HepG2 (cell line): Measurements from ENCODE around the gene CLCN1. TPM values are rescaled to one million over a fixed set of nuclear protein-coding genes. Genes with fewer than 3 reads are reported as not detected.

ENCODE experiments used
- GTF3A ChIP-seq: sonication (generic); formaldehyde crosslinking; conservative IDR thresholded peaks from 2 replicates; pipeline ENCODE4 v1.4.0; 2020; ENCODE audit warnings: mild to moderate bottlenecking, missing genetic modification reagents
- HNRNPK ChIP-seq: fragments of 200-400 bp; formaldehyde crosslinking; IDR thresholded peaks from 2 replicates; pipeline ENCODE4 v1.6.1; 2018; ENCODE audit warnings: low read length, low read depth, moderate library complexity, mild to moderate bottlenecking; ENCODE audit not compliant: poor library complexity, severe bottlenecking
- JARID2 ChIP-seq: sonication (generic); formaldehyde crosslinking; IDR thresholded peaks from 2 replicates; pipeline ENCODE4 v1.8.1; 2023; ENCODE audit warnings: missing genetic modification reagents, inconsistent platforms; ENCODE audit not compliant: insufficient replicate concordance
- MAFK ChIP-seq, 2 experiments: IDR thresholded peaks in 1 of 2; conservative IDR thresholded peaks in 1 of 2; 2 replicates each; pipeline ENCODE4 v1.6.1; 2011; ENCODE audit warnings: improper control_type of control experiment in 2 of 2, low read length in 2 of 2
- MTA1 ChIP-seq: sonication (generic); formaldehyde crosslinking; IDR thresholded peaks from 2 replicates; pipeline ENCODE4 v1.4.0; 2020; ENCODE audit warnings: missing genetic modification reagents, mild to moderate bottlenecking, borderline replicate concordance
- POLR2AphosphoS5 ChIP-seq: IDR thresholded peaks from 2 replicates; pipeline ENCODE4 v1.6.1; 2012; ENCODE audit warnings: low read depth, low read length
- PRPF4 ChIP-seq: fragments of 200-400 bp; formaldehyde crosslinking; IDR thresholded peaks from 2 replicates; pipeline ENCODE4 v1.6.1; 2016; ENCODE audit warnings: low read length, low read depth; ENCODE audit not compliant: poor library complexity, severe bottlenecking
- RARA ChIP-seq: IDR thresholded peaks from 2 replicates; pipeline ENCODE4 v1.6.1; 2016; ENCODE audit warnings: missing genetic modification reagents, missing compliant biosample characterization
- TBX2 ChIP-seq: sonication (generic); formaldehyde crosslinking; IDR thresholded peaks from 2 replicates; pipeline ENCODE4 v1.5.0; 2020; ENCODE audit warnings: missing genetic modification reagents, mild to moderate bottlenecking, borderline replicate concordance
- THAP11 ChIP-seq: IDR thresholded peaks from 2 replicates; pipeline ENCODE4 v1.6.1; 2016; ENCODE audit warnings: missing biosample characterization, missing genetic modification reagents
- ZNF556 ChIP-seq: sonication (generic); formaldehyde crosslinking; IDR thresholded peaks from 2 replicates; pipeline ENCODE4 v1.4.0; 2020; ENCODE audit warnings: mild to moderate bottlenecking, missing genetic modification reagents, borderline replicate concordance
- ZNF782 ChIP-seq: sonication (generic); formaldehyde crosslinking; IDR thresholded peaks from 2 replicates; pipeline ENCODE4 v1.4.0; 2020; ENCODE audit warnings: missing genetic modification reagents, mild to moderate bottlenecking, borderline replicate concordance
- polyA plus RNA-seq, 8 experiments: library from polyadenylated mRNA; depleted of rRNA in 3 of 8; stranded (reverse) in 7 of 8; unstranded in 1 of 8; fragments of >200 nt; fragmentation: Illumina TruSeq in 4 of 8; extraction: Trizol in 4 of 8; gene quantifications; 2 replicates each; pipeline versions ENCODE4 v1.2.1 to v1.2.3, GENCODE V29; 2011 to 2016; ENCODE audit warnings: low read depth in 4 of 8, missing spikeins in 1 of 8, mixed read lengths in 1 of 8; ENCODE audit not compliant: insufficient read depth in 1 of 8
- total RNA-seq, 5 experiments: library from RNA; depleted of rRNA; stranded (reverse); fragments of >200 nt; fragmentation: Illumina TruSeq; extraction: Trizol; gene quantifications; 2 replicates each; pipeline ENCODE4 v1.2.3, GENCODE V29; 2016; ENCODE audit warnings: low read depth in 1 of 5
- TF ChIP-seq, protein P1 (sequence below): sonication (generic); formaldehyde crosslinking; IDR thresholded peaks from 2 replicates; pipeline ENCODE4 v1.8.1; 2022; ENCODE audit warnings: low read depth, mild to moderate bottlenecking, missing genetic modification reagents
- TF ChIP-seq, protein P2 (sequence below), 2 experiments: sonication (generic) in 1 of 2; formaldehyde crosslinking in 1 of 2; IDR thresholded peaks; 2 replicates each; pipeline versions ENCODE4 v1.4.0 to v1.6.1; 2016 to 2020; ENCODE audit warnings: borderline replicate concordance in 1 of 2, low read depth in 1 of 2, mild to moderate bottlenecking in 1 of 2, missing genetic modification reagents in 1 of 2
- TF ChIP-seq, protein P3 (sequence below): sonication (generic); formaldehyde crosslinking; IDR thresholded peaks from 2 replicates; pipeline ENCODE4 v1.5.0; 2020; ENCODE audit warnings: missing genetic modification reagents
- TF ChIP-seq, protein P4 (sequence below): sonication (generic); formaldehyde crosslinking; IDR thresholded peaks from 2 replicates; pipeline ENCODE4 v1.5.0; 2020; ENCODE audit warnings: missing genetic modification reagents

The CLCN1 gene
- total and polyA plus RNA-seq, 2 of the 13 experiments (the other 11 are each of a cell fraction or from before 2014, with no cell fraction given), result 0.01 TPM; not detected in 1

- TF ChIP-seq, protein P1, sequence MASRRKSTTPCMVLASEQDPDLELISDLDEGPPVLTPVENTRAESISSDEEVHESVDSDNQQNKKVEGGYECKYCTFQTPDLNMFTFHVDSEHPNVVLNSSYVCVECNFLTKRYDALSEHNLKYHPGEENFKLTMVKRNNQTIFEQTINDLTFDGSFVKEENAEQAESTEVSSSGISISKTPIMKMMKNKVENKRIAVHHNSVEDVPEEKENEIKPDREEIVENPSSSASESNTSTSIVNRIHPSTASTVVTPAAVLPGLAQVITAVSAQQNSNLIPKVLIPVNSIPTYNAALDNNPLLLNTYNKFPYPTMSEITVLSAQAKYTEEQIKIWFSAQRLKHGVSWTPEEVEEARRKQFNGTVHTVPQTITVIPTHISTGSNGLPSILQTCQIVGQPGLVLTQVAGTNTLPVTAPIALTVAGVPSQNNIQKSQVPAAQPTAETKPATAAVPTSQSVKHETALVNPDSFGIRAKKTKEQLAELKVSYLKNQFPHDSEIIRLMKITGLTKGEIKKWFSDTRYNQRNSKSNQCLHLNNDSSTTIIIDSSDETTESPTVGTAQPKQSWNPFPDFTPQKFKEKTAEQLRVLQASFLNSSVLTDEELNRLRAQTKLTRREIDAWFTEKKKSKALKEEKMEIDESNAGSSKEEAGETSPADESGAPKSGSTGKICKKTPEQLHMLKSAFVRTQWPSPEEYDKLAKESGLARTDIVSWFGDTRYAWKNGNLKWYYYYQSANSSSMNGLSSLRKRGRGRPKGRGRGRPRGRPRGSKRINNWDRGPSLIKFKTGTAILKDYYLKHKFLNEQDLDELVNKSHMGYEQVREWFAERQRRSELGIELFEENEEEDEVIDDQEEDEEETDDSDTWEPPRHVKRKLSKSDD, result no peak
- TF ChIP-seq ZNF556 (CRISPR knock-in tag), result 0 out of 2 replicates have a peak, but pooled peaks have one; percentile 54
- no peak for TF ChIP-seq JARID2 (CRISPR knock-in tag)
- TF ChIP-seq HNRNPK, result no peak
- TF ChIP-seq POLR2AphosphoS5, result no peak
- TF ChIP-seq, protein P2, sequence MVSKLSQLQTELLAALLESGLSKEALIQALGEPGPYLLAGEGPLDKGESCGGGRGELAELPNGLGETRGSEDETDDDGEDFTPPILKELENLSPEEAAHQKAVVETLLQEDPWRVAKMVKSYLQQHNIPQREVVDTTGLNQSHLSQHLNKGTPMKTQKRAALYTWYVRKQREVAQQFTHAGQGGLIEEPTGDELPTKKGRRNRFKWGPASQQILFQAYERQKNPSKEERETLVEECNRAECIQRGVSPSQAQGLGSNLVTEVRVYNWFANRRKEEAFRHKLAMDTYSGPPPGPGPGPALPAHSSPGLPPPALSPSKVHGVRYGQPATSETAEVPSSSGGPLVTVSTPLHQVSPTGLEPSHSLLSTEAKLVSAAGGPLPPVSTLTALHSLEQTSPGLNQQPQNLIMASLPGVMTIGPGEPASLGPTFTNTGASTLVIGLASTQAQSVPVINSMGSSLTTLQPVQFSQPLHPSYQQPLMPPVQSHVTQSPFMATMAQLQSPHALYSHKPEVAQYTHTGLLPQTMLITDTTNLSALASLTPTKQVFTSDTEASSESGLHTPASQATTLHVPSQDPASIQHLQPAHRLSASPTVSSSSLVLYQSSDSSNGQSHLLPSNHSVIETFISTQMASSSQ (IDR thresholded peaks at IDR 0.05; ENCODE audit: low read depth), result no peak
- TF ChIP-seq, protein P2 (CRISPR knock-in tag; IDR thresholded peaks at IDR 0.05; ENCODE audit: borderline replicate concordance), result 0 out of 2 replicates have a peak, but pooled peaks have one; percentile 29
- TF ChIP-seq, protein P3, sequence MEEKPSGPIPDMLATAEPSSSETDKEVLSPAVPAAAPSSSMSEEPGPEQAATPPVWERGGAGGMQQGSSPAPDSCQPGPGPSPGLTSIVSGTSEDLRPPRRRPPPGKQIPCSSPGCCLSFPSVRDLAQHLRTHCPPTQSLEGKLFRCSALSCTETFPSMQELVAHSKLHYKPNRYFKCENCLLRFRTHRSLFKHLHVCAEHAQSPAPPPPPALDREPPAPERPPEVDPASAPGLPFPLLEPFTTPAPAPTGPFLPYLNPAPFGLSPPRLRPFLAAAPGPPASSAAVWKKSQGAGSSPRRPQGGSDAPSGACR (CRISPR knock-in tag), result no peak
- peak; percentile 80; the same call in 1 of the 2 replicates for TF ChIP-seq MTA1
- no peak for TF ChIP-seq MAFK (conservative IDR thresholded peaks at IDR 0.05 in 1 of 2, IDR thresholded peaks at IDR 0.05 in 1 of 2; ENCODE audit: low read length in 2 of 2)
- no peak for TF ChIP-seq PRPF4
- no peak for TF ChIP-seq THAP11 (CRISPR knock-in tag)
- TF ChIP-seq, protein P4, sequence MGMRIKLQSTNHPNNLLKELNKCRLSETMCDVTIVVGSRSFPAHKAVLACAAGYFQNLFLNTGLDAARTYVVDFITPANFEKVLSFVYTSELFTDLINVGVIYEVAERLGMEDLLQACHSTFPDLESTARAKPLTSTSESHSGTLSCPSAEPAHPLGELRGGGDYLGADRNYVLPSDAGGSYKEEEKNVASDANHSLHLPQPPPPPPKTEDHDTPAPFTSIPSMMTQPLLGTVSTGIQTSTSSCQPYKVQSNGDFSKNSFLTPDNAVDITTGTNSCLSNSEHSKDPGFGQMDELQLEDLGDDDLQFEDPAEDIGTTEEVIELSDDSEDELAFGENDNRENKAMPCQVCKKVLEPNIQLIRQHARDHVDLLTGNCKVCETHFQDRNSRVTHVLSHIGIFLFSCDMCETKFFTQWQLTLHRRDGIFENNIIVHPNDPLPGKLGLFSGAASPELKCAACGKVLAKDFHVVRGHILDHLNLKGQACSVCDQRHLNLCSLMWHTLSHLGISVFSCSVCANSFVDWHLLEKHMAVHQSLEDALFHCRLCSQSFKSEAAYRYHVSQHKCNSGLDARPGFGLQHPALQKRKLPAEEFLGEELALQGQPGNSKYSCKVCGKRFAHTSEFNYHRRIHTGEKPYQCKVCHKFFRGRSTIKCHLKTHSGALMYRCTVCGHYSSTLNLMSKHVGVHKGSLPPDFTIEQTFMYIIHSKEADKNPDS (CRISPR knock-in tag), result no peak
- peak; percentile 61 for TF ChIP-seq RARA (CRISPR knock-in tag)
- TF ChIP-seq ZNF782 (CRISPR knock-in tag), result no peak
- TF ChIP-seq GTF3A (CRISPR knock-in tag), result no peak
- no peak for TF ChIP-seq TBX2 (CRISPR knock-in tag)
These were observed 75.8 kb downstream of the CLCN1 start (continued) for GRCh38 chr7:143391462-143392404.
